ENCODE results near the gene ISLR.
"Not testable (repeated sequence)": the region's sequence is repeated elsewhere in the genome, so short reads cannot be mapped to it uniquely, and the experiment has no call there.

The ISLR gene

DNA sequence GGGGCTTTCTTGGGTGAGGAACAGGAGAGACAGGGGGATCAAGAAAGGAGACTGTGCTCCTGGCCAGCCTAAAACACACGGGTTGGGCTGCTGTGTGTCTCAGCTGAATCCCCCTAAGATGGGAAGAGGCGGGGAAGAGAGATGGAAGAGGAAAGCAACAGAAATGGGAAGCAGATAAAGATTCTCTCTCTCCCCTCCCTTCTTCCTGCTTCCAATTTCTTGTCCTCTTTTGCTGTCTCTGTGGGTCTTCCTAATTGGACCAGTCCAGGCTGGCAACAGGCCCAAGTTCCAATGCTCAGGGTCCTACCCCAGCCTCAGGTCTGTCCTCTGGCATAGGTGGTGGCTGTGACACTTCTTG is 36.0 kb upstream of the ISLR start:
- no peak for DNase-seq

DNA sequence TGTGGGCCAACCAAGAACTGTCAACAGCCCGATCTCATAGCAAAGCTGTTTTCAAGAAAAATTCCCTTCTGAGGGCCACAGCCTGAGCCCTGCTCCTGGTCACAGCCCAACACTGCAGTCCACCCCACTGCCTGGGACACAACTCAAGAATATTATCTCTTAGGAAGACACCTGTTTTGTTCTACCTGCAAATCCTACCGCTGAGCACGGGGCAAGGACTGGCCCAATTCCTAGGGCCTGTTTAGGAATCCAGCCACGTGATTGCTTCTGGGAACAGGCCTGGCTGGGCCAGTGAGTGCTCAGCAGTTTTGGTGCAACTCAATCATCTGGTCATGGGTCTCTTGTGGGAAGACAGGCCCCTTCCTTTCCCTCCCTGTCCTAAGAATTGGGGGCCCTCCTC is 34.9 kb upstream of the ISLR start:
- no peak for DNase-seq

DNA sequence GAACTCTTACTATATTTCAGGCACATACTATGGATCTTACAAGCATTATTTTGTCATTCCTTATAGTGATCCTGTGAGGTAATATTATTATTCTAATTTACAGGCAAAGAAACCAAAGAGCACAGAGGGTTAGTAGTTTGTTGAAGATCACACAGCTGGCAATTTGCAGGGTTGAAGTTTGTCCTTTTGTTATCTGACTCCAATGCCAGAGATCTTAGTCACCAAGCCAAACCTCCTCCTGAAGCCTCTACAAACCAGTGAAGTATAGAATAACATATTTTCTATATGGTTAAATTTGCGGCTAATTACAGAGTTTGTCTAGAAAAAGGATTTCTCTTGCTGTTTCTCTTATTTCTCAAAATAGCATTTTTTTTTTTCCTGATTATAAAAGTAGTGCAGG is 31.9 kb upstream of the ISLR start:
- DNase-seq, result no peak

DNA sequence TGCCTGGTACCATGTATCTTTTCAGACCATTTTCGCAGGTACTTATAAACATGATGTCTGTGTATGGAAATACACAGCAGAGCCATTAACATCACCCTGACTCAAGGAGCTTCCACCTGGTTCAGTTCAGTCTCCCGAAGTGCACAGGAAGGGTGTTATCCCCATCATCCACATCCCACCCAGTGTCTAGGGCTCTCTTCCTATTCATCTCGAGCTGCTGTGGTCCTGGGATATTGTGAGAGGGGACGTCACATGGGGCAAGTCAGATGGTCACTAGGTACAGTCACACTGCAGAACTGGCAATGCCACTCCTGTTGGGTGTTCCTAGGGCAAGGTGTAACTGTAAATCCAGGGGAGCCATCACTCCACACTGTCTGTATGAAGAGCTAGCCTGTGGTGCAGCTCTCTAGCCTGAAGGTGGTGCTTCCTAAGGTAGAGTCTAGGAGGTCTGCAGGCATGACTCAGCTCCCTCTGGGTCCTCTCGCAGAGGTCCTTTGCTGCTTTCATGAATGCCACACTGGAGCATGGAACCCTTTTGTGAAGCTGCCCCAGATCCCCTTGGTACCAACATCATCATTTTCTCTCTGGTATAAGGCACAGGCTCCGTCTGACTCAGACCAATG is 29.2 kb upstream of the ISLR start:
- DNase-seq, result no peak

DNA sequence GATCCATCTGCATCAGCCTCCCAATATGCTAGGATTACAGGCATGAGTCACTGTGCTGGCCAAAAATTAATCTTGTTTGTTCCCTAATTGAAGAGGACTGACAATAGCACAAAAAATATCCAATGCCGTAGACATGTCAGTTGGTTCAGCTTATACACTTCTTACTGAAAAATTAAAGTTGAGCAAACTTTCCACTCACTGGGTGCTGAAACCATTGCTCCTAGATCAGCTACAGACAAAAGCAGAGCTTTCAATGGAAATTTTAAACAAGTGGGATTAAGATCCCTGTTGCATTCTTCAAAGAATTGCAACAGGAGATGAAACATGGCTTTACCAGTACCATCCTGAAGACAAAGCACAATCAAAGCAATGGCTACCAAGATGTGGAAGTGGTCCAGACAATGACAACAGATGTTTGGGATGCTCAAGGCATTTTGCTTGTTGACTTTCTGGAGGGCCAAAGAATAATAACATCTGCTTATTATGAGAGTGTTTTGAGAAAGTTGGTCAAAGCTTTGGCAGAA is 27.2 kb upstream of the ISLR start:
- no peak for DNase-seq

DNA sequence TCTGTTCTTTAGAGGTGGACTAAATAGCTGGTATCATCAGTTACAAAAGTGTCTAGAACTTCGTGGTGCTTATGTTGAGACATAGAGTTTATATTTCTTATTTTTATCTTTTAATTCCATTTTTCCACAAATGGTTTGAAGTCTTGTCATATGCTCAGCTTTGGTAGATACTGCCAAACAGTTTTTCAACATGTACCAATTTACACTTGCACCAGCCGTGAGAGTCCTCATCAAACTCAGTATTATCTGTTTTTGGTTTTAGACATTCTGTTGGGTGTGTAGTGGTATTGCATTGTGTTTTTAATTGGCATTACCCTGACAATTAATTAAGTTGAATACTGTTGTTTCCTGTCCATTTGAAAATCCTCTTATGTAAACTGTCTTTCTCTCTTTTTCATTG is 26.5 kb upstream of the ISLR start:
- no peak for DNase-seq

DNA sequence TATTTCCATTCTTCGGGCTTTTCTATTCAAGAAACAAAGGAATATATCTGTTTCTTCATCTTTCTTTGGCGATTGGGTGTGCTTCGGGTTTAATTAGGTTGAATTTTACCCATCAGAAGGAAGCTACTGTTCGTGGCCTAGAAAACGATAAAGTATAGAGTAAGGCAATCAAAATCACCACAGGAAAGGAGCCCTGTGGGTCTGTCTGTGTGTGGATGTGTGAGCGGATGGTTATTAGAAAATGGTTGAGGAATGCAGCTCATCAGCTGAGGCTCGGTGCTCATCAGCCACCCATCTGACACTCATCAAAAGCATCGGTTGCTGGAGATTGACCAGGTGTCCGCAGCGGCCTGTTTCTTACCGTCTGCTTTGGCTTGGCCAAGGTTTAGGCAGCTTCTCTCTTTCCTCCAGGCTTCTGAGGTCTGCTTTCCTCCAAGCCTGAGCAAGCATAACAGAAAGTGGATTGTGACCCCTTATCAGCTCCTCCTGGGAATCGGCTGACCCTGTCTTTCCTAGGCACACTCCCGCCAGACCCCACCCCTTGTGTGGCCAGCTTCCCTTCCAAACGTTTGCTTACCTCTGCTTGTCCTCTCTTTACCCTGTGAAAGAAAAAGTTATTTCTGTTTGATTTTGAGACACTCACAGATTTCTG is 17.6 kb upstream of the ISLR start:
- no peak for DNase-seq

DNA sequence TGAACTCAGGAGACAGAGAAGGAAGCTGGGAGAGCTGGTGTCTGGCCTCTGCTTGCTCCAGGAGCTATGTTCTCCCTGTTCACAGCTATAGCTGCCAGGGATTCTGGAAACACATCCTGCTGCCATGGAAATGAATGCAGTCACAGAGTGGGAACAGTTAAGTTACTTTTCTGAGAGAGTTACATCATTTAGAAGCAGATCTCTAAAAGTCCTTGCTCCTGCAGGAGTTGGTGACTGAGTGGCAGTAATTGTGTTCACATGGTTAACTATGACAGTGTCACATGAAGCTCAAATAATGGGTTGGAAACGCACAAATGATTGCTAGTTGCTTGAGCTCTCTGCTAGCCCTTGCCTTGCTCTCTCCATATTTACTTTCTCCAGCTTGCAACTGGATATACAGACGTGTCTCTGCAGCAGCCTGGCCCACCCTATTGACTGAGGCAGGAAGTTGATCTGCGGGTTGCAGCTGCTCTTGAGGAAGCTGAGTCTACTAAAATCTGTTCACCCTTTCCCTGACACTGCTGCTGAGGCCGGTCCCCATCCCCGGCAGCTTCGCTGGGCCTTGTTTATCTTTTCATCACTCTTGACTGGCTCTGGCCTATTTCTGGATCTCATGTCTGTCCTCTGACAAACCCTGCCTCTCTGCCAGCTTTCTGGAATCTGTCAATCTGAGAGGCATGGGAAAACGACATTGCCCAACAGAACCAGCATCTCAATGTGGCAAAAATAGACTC is 16.7 kb upstream of the ISLR start:
- no peak for DNase-seq

DNA sequence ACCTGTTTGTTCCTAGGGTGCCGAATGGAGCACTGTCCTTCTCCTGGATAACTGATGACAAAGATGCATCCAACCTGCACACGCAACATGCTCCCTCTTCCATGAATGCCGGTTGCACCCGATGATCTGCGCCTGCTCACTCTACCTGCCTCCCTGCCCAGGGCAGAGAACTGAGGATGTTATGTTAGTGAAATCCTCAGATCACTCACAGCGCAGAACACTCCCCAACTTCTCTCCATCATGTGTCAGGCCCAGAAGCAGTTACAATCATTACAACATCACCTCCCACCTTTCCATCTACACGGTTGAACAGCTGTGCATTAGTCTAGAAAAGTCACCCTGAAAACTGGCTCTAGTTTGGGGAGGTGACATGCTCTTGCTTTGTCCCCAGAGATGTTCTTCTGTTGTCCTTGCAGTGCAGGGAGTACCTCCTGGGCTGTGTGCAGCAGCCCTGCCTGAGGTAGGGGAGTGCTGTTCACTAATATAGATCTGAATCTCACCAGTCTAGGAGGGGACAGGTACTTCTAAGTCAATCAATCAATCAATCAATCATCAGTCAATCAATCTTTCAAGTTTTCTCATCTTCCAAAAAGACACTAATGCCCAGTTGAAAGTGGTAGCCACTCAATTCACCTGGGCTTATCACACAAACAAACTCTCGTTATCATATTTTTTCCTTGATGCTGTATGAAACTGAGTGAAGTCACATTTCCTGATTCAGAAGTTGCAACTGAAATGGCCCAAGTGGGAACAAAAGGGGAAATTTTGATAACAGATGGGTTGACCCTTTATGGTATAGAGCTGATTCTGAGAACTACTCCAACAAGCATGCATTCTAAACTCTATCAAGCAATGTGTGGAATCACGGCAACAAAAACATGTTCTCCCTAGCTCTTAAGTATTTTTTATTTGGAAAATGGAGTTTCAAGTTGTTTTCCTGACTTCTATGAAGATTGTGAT is 15.4 kb upstream of the ISLR start:
- no peak for DNase-seq

DNA sequence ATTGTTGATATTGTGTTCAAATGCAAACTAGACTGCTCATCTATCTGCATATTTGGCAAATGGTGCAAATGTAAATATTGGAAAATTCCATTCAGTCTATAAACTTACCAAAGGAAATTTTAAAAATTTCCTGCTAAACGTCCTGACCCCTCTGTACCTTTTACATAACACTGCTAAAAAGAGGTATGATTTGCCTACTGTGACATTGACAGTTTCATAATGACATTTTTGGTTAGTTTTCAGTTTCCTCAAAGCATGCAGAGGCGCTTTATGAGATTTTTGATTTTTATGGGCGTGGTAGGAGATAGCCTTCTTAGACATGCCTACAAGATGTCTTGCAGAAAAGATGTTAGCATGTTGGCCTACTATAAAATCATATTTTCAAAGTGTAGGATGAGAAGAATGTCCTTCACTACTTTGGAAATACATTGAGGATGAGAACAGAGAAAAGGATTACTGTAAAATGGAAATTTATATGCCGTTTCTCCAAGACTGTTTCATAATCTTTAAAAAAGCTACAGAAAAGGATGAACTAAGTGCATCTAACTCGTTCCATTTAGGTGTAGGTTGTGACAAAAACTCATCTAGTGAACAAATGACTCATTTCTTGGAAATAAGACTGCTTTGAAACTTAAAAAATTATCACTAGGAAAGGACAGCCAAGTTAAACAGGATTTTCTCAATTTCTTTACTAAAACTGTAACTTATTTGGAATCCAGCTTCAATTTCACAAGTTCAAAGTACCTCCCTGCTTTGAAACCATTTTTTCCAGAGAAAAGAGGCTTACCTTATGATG is 14.5 kb upstream of the ISLR start:
- DNase-seq, result no peak

DNA sequence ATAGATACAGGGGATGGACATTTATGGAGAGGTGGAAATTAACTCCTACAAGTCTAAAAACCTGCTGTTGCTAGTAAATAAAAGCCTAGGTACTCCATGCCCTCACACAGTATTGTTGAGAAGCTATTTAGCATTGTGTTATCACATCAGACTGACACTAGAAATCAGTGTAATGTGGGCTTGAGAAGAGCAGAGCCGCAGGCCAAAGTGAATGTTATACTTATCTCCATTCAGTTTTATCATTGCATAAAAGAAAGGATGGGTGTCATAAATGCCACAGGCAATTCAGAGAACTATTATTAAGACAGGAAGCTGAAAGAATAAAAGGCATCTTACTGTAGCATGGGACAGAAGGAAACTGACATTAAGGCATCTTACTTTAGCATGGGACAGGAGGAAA is 13.7 kb upstream of the ISLR start:
- DNase-seq, result no peak

DNA sequence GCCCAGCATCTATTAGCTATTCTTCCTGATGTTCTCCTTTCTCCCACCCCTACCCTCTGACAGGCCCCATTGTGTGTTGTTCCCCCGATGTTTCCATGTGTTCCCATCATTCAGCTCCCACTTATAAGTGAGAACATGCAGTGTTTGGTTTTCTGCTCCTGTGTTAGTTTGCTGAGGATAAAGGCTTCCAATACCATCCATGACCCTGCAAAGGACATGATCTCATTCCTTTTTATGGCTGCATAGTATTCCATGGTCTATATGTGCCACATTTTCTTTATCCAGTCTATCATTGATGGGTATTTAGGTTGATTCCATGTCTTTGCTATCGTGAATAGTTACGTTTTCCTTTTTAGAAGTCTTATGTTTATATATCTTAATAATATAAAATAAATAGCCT is 13.1 kb upstream of the ISLR start:
- DNase-seq, result not testable (repeated sequence)

DNA sequence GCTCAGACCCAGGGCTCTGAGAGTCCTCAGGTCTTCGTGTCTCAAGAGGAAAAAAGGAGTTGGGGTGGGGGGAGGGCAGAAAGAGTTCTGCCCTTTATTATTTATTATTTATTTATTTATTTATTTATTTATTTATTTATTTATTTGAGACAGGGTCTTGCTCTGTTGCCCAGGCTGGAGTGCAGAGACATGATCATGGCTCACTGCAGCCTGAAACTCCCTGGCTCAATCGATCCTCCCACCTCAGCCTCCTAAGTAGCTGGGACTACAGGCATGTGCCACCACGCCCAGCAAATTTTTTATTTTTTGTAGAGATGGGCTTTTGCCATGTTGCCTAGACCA is 11.3 kb upstream of the ISLR start:
- not testable (repeated sequence) for DNase-seq

DNA sequence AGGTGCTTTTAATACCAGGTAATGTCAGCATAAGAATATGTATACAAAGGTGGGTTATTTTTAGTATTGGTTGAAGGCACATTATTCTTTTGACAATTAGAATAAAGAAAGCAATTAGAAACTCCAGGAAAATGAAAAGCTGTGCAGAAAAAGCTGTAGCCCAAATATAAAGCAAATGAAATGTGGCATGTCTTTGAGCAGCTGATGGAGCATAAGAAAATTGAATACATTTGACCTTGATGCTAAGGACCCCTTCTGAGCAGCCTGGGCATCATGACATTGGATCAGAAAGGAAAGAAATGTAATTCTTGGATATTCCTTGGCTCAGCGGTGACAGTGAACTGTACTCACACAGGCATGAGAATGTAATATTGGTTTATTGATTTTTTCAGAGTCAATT is 8.0 kb upstream of the ISLR start:
- no peak for DNase-seq

DNA sequence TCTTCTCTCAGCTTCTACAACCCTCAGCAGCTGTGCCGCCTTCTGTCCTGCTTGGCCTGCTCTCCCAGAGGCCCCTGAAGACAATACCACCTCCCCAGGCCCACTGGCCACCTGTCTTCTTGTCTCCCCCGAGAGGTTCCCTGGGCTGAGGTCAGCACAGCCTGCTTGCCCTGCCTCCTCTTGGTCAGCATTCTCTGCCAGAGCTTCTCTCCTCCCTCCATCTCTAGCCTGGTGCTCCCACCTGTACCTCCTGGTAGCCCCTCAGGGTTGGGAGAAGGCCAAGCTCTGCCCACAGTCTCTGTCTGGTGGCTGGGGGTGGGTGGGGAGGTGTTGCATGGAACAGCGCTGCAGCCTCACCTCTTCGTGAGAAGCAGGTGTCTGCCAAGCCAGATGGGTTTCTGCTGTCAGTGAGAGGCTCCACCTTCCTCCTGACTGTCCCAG is 5.6 kb upstream of the ISLR start:
- DNase-seq, result no peak

DNA sequence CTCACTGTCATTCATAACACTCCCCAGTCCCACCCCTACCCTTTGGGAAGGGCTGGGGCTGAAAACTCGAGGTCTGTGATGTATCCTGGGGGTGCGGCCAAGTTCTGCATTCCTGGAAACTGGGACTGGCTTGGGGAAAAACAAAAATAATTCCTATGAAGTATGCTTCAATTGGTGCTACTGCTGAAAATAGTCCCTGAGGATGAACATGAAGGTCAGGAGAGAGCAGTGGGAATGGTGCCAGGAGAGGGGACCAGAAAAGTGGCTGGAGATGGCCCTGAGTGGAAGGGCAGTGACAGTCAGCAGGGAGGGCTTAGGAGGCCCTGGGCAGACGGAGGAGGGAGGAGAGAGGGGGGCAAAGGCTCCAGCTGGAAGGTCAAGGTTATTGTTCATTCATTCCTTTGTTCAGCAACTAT is 4.8 kb upstream of the ISLR start:
- DNase-seq, result no peak

DNA sequence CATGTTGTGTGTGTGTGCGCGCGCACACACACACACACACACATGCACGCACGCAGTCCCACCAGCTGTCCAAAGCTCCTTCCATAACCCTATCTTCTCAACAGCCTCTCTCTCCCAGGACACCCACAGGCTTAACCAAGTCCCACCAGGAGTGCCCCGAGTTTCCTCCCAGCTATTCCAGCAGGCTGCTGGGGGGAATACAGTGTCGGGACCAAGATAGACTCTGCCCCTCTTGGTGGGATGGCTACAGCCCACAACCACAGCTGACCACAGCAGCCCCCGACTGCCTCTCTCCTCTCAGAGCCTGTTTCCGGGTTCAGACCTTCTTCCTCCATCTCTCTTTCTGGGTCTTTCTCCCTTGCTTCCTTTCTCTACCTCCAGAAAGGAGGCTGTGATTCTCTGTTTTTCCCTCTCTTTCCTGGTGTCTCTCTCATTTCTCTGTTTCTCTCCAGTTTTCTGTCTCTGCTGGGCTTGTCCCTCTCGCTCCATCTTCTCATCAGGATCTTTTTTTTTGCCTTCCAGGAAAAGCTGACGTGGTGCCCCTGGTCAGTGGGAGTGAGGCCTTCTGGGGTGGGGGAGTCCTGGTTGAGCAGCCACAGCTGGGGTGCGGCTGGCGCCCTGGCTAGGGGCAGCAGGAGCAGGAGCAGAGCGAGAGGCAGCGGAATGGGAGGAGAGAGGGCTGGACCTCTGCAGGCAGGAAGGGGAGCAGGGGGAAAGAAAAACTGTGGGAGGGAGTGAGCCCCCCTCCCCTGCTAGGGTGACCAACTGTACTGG is 3.3 kb upstream of the ISLR start:
- DNase-seq, result no peak

DNA sequence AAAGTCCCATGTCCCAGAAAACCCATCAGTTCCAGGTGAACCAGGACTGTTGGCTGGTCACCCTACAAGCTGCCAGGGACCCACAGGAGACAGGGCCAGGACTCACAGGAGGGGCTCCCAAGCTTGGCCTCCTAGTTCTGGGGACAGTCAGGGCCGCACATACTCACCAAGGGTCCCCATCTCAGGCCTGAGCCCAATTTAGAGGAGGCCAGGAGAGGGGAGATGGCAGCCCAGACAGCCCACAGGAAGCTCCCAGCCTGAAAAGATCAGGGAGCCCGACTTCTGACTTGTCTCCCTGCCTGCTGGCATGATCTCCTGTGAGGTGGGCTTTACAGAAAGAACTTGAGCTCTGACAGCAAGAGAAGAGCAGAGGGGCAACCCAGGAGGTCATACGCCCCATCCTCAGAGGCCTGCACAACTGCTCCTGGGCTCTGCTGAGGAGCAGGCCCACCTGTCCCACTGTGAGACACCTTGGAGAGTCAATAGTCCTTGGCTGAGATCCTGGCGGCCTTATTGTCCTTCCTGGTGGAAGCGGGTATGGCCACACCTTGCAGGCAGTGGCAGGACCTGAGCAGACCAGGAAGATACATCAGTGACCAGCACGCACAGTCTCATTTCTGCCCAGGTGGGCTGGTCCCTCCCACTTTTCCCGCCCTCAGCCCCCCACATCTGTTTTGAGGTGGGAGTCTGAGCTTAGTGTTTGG is 2.5 kb upstream of the ISLR start:
- no peak for DNase-seq

DNA sequence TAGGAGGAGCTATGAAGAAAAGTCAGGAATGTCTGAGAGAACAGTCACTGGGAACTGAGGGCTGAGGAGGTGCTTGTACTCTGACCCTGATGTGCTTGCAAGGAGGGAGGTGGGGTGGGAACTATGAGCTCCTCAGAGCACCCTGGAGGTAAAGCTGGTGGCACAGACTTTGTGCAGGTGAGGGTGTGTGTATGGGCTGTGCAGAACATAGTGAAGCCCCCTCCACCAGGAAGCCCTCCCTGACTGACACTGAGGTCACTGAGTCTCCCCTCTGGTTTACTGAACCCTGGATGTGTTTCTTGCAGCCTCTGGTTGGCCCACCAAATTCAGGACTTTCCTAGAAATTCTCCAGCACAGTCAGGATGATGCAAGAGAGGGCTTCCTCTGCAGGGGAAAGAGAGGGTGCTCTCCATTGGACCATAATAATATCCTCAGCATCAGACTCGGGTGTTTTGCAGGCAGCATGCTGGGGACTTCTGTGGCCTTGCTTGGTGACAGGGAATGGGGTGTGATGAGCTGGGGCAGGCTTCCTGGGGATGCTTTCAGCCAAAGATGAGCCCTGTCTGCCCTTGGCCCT is 1.5 kb upstream of the ISLR start:
- DNase-seq, result no peak

DNA sequence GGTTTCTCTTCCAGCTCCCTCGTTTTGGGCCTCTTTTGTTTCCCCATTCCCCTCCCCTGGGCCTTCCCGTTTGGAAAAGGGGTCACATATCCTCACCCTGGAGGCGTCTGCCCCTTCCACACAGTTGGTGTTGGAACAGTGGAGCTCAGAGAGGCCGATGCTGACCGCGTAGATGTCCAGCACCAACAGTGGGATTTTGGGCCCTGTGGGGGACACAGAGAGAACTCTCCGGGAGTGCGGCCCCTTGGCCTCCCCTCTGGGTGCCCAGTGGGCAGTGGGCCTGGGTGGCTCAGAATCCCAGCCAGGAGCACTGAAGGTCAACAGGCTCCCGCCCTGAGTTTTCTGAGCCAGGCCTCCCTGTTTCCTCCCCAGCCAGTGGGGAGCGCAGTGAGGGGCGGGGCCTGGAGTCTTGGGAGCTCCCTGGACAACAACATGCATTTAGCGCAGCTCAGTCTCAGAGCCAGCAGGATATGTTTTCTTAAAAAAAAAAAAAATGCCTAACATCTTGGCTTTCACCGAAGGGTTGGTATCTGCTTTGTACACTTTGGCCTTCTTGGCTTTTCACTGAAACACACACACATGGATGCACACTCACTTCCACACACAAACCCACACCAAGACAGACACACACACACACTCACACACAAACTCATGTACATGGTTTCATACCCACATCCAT is 670 bp upstream of the ISLR start:
- no peak for DNase-seq
